Right atrium auricular region (tissue), 2 donors: Measurements from ENCODE around the gene CCL22. TPM values are rescaled to one million over a fixed set of nuclear protein-coding genes. Genes with fewer than 3 reads are reported as not detected.

Experiments used
- DNase-seq: peaks from one replicate; pipeline ENCODE4 v3.0.0-alpha.2; 2019; ENCODE audit warnings: low spot score
- H3K27ac ChIP-seq, 2 donors: fragments of 200-600 bp; sonication (generic); 1 replicate in 1 of 2; 2 replicates in 1 of 2; pipeline ENCODE4 v1.5.1; 2016 to 2019
- H3K27me3 ChIP-seq, 2 donors: fragments of 200-600 bp; sonication (generic); one replicate each; pipeline versions ENCODE4 v1.5.1 to v1.6.0; 2017 to 2019
- H3K36me3 ChIP-seq: fragments of 200-600 bp; sonication (generic); one replicate; pipeline ENCODE4 v1.5.1; 2016
- H3K4me1 ChIP-seq, 2 donors: fragments of 200-600 bp; sonication (generic); one replicate each; pipeline versions ENCODE4 v1.5.1 to v1.6.0; 2017 to 2019
- H3K4me3 ChIP-seq, 2 donors: fragments of 200-600 bp; sonication (generic); 1 replicate in 1 of 2; 2 replicates in 1 of 2; pipeline ENCODE4 v1.5.1; 2017 to 2019; ENCODE audit warnings: mild to moderate bottlenecking in 1 of 2, moderate library complexity in 1 of 2
- H3K9me3 ChIP-seq, 2 donors: fragments of 200-600 bp; sonication (generic); one replicate each; pipeline ENCODE4 v1.5.1; 2019
- CTCF ChIP-seq, 2 donors: fragments of 200-600 bp; sonication (generic); IDR thresholded peaks; one replicate each; pipeline ENCODE4 v1.5.1; 2019; ENCODE audit warnings: antibody characterized with exemption in 2 of 2
- total RNA-seq, 2 donors: library from RNA; depleted of rRNA; stranded (reverse); fragments of >200 nt; gene quantifications; one replicate each; pipeline ENCODE4 v1.1.0, GENCODE V29; 2016

CCL22 gene
- total RNA-seq, 2 donors from 2014 or later = 0.08 TPM; not detected in 1

GRCh38 chr16:57347858-57348257, 10.7 kb upstream of the CCL22 start:
- no peak for DNase-seq
- no peaks in the 10 kb centered on the region for H3K27me3 ChIP-seq

DNA sequence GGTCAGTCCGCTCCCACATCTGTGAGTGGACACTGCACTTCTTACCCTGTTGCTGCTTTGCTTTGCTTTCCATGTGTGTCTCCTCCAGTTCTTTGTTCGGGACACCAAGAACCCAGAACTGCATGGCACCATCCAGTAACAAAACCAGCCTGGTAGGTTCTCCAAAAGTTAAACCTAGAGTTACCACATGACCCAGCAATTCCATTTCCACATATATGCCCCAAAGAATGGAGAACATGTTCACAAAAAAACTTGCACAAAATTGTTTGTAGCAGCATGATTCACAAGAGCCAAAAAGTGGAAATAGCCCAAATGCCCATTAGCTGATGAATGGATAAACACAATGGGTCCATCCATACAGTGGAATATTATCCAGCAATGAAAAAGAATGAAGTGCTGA, 10.3 kb upstream of the CCL22 start:
- no peak for TF ChIP-seq CTCF (IDR thresholded peaks at IDR 0.05)
- H3K4me1 ChIP-seq = no peaks in the 10 kb centered on the region
- H3K36me3 ChIP-seq = no peaks in the 10 kb centered on the region
- DNase-seq = no peak
- H3K27me3 ChIP-seq = no peaks in the 10 kb centered on the region
- no peaks in the 10 kb centered on the region for H3K9me3 ChIP-seq
- no peak overlapping the region for H3K27ac ChIP-seq
- H3K4me3 ChIP-seq = no peak overlapping the region

More at GRCh38 chr16:57347858-57348257, 10.7 kb upstream of the CCL22 start:
- TF ChIP-seq CTCF (IDR thresholded peaks at IDR 0.05) = no peak
- Histone ChIP-seq H3K9me3 (no peaks in the 10 kb centered on the region), H3K4me3 (no peak overlapping the region), H3K27ac (no peak overlapping the region), H3K4me1 (no peaks in the 10 kb centered on the region), H3K36me3 (no peaks in the 10 kb centered on the region)

DNA sequence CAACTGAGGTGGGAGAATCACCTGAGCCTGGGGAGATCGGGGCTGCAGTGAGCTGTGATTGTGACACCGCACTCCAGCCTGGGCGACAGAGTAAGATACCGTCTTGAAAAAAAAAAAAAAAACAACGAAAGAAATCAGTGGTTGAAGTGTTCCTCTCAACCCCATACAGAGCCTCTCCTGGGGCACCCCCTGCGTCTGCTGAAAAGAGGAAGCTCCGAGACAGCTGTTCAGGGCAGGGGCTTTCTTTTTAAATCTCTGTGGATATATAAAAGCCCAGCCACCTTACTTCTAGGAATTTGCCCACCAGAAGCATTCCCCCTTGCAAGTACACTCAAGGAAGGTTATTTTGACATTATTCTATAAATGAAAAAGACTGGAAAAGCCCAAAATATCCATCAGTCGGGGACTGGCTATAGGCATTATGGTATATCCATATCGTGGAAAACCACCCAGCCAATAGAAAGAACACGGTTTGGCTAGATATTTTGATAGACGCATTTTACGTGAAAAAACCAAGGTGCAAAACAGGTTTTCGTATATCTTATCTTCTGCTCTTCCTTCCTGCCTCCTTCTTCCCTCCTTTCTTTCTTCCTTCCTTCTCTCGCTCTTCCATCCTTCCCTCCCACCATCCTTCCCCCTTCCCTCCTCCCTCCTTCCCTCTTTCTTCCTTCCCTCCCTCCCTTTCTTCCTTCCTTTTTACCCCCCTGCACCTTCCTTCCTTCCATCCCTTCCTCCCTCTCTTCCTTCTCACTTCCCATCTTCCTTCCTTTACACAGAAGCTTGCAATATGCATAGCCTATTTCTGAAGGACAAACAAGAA, 9.2 kb upstream of the CCL22 start:
- Histone ChIP-seq H3K4me1 (no peaks in the 10 kb centered on the region), H3K27me3 (no peaks in the 10 kb centered on the region), H3K9me3 (no peaks in the 10 kb centered on the region), H3K4me3 (no peak overlapping the region), H3K36me3 (no peaks in the 10 kb centered on the region), H3K27ac (no peak overlapping the region)
- TF ChIP-seq CTCF (IDR thresholded peaks at IDR 0.05) = no peak
- peak; percentile 36 for DNase-seq

GRCh38 chr16:57352636-57353047, 5.9 kb upstream of the CCL22 start:
- Histone ChIP-seq H3K27me3 (no peaks in the 10 kb centered on the region), H3K27ac (no peak overlapping the region), H3K9me3 (no peaks in the 10 kb centered on the region), H3K4me1 (no peaks in the 10 kb centered on the region), H3K36me3 (no peaks in the 10 kb centered on the region), H3K4me3 (no peak overlapping the region)
- no peak for TF ChIP-seq CTCF (IDR thresholded peaks at IDR 0.05)
- peak; percentile 21 for DNase-seq

DNA sequence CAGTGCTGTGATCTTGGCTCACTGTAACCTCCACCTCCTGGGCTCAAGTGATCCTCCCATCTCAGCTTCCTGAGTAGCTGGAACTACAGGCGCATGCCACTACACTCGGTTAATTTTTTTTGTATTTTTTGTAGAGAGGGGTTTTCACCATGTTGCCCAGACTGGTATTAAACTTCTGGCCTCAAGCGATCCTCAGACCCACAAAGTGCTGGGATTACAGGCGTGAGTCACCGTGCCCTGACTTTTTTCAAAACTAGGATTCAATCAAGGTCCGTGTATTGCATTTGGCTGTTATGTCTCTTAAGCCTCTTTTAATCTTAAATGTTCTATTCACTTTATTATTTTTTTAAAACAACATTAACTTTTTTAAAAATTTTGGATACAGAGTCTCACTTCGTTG, 4.3 kb upstream of the CCL22 start:
- no peak overlapping the region for H3K4me3 ChIP-seq
- H3K9me3 ChIP-seq = no peaks in the 10 kb centered on the region
- no peak for DNase-seq
- H3K27ac ChIP-seq = no peak overlapping the region
- H3K27me3 ChIP-seq = no peaks in the 10 kb centered on the region
- no peaks in the 10 kb centered on the region for H3K4me1 ChIP-seq
- H3K36me3 ChIP-seq = no peaks in the 10 kb centered on the region
- no peak for TF ChIP-seq CTCF (IDR thresholded peaks at IDR 0.05)
